AG09319 (cell line): ENCODE measurements around the gene MAPRE2.

ENCODE experiments used
- DNase-seq: peaks from one replicate; pipeline ENCODE4 v3.0.0-alpha.2; 2010; ENCODE audit warnings: low read depth; ENCODE audit errors: extremely low read depth
- CTCF ChIP-seq: IDR thresholded peaks from 2 replicates; pipeline ENCODE4 v1.5.1; 2011; ENCODE audit warnings: low read depth, mild to moderate bottlenecking, inconsistent platforms, low read length, moderate library complexity

MAPRE2 gene

GRCh38 chr18:35153609-35154272 lies 112.5 kb downstream of the MAPRE2 start:
- DNase-seq, result no peak
- TF ChIP-seq CTCF, result no peak

- DNase-seq, result no peak
- no peak for TF ChIP-seq CTCF
Observed at GRCh38 chr18:35155398-35156117, 114.3 kb downstream of the MAPRE2 start.

GRCh38 chr18:35157181-35157580 lies 116.0 kb downstream of the MAPRE2 start:
- no peak for DNase-seq
- TF ChIP-seq CTCF, result no peak

GRCh38 chr18:35158728-35159450 lies 117.7 kb downstream of the MAPRE2 start:
- no peak for DNase-seq
- no peak for TF ChIP-seq CTCF

- TF ChIP-seq CTCF, result no peak
- no peak for DNase-seq
Observed at GRCh38 chr18:35159782-35160181, 118.6 kb downstream of the MAPRE2 start.

- DNase-seq, result no peak
- no peak for TF ChIP-seq CTCF
Observed at GRCh38 chr18:35161485-35161884, 120.3 kb downstream of the MAPRE2 start.

GRCh38 chr18:35161934-35162333 lies 120.7 kb downstream of the MAPRE2 start:
- no peak for TF ChIP-seq CTCF

More at GRCh38 chr18:35161934-35162333, 120.7 kb downstream of the MAPRE2 start:
- no peak for DNase-seq
